Measurements from ENCODE around the gene UCN. TPM values are rescaled to one million over a fixed set of nuclear protein-coding genes. Genes with fewer than 3 reads are reported as not detected.
"Not testable (repeated sequence)": the region's sequence is repeated elsewhere in the genome, so short reads cannot be mapped to it uniquely, and the experiment has no call there.

Gene UCN
- total RNA-seq, 1 donor from 2014 or later: 0.40 TPM

DNA sequence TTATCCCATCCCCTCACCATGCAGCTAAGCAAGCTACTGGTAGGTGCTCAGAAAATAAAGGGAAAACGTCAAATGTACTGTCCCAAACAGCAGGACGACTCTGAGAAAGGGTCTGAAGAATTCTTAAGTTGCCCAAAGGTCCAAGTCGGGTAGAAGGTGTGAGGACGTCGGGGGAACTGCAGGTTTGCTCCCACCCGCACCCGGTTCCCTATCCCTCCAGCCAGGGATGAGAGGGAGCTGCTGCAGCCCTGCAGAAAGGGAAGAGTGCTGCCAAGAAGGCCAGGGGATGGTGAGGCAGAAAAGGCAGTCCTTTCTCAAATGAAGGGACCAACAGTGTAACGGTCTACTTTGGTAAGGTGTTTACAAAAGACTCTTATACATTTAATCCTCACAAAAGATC lies 6.9 kb upstream of the UCN start:
- no peak for DNase-seq (ENCODE audit: low read depth in 2 of 2)

DNA sequence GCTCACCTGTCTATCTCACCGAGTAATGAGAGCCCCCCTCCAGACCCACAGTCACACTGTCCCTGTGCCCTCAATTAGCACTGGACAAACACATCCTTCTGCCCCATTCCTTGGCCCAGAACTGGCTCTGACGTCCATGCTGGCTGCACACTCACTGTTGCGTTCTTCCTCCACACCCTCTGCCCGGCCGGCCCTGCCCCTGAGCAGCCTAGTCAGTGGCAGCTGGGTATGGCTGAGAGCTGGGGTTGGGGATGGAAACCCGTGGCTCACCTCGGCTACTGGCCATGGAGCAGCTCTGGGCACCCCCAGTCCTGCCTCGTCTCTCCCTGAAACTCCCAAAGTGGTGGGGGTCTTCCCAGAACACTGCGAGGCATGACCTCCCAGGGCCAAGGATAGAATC lies 6.5 kb upstream of the UCN start:
- DNase-seq (ENCODE audit: low read depth in 2 of 2): no peak

DNA sequence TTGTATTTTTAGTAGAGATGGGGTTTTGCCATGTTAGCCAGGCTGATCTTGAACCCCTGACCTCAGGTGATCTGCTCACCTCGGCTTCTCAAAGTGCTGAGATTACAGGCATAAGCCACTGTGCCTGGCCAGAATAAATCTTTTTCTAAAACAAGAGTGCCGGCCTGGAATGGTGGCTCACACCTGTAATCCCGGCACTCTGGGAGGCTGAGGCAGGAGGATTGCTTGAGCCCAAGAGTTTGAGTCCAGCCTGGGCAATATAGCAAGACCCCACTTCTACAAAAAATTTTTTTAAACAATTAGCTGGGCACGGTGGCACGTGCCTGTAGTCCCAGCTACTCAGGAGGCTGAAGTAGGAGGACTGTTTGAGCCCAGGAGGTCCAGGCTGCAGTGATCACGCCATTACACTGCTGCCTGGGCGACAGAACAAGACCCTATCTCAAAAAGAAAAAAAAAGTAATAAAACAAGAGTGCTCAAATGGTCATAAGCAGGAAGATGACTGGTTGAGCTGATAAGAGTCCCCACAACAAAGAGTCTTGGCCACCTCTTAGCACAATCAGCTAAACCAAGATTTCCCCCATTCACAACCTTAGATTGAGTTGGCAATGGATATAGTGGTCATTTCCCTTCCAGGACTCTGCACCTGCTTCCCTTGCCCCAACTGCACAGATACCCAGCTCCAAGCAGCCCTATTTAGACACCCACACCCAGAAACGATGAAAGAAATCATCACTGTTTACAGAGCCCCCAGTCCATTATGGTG lies 5.8 kb upstream of the UCN start:
- no peak for DNase-seq (ENCODE audit: low read depth in 2 of 2)

DNA sequence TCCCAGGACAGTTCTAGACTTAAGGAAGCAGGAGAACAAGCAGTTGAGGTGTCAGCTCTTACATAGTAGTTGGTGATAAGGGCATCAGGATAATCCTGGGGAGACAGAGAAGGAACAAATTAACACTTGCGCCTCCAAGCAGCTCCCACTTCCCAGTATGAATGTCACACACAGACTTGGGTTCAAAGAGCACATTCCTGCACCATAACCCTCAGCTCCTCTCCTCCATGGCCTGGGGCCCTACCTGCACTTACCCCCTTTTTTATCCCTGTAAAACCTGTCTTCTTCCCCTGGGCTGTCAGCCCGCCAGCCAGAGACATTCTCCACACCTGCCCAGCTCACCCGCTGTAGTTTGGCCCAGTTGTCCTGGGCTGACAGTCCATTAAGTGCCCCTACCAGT lies 3.9 kb upstream of the UCN start:
- DNase-seq (ENCODE audit: low read depth in 2 of 2): no peak

DNA sequence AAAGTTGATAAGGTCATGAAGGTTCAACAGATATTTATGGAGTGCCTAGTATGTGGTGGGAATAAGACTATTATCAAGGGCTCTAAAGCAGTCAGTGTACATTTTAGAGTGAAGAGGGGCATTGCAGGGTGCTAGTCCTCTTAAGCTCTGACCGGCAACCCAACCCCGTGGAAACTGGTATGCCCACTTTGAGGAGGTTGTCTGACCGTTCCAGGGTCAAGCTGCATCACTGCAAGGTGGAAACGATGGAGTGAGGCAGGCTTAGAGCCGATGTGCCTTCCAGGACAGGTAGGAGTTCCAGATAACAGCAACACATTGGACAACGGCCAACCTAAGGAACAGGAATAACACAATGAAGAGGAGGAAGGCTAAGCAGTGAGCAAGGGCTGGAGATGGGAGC lies 1.4 kb upstream of the UCN start:
- no peak for DNase-seq (ENCODE audit: low read depth in 2 of 2)

DNA sequence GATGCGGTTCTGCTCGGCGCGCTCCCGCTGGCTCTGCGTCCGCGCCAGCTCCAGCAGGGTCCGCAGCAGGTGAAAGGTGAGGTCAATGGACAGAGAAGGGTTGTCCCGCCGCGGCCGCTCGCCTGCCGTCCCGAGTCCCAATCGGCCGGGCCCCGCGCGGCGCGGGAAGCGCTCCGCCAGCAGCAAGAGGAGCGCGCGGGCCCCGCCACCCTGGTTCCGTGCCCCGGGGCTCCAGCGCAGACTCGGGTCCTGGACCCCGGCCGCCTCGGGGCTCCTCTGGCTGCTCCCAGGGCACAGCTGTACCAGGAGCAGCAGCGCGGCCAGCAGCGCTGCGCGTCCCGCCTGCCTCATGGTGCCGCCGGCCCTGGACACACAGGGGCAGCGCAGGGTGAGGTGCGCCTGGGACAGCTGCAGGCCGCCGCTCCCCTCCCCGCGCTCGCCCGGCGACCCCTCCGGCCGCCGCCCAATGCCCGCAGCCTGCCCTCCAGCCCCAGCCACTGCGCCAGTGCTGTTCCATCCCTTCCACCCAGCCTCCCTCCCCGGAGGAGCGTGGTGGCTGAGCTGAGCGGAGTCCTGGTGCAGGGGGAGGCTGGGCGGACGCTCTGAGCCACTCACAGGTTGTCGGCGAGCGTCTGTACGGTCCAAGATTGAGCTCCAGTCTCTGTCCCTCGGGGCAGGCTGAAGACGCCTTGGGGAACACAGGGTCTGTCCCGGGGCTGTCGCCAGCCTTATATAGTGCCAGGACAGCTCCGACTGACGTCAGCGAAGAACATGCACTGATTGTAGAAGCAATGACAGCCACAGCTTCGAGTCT lies 493 bp downstream of the UCN start:
- no peak for DNase-seq (ENCODE audit: low read depth in 2 of 2)

DNA sequence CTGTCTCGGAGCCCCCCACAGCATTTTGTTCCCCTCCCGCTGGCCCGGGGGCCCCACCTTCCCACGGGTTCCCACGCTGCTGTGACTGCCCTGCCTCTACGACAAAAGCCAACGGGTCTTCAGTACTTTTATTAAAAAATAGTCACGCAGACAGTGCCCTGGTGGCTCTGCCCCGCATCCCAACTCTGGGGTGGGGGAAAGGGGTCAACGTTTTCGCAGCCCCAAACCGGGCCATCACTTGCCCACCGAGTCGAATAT lies 1.0 kb downstream of the UCN start:
- DNase-seq (ENCODE audit: low read depth in 2 of 2): no peak

DNA sequence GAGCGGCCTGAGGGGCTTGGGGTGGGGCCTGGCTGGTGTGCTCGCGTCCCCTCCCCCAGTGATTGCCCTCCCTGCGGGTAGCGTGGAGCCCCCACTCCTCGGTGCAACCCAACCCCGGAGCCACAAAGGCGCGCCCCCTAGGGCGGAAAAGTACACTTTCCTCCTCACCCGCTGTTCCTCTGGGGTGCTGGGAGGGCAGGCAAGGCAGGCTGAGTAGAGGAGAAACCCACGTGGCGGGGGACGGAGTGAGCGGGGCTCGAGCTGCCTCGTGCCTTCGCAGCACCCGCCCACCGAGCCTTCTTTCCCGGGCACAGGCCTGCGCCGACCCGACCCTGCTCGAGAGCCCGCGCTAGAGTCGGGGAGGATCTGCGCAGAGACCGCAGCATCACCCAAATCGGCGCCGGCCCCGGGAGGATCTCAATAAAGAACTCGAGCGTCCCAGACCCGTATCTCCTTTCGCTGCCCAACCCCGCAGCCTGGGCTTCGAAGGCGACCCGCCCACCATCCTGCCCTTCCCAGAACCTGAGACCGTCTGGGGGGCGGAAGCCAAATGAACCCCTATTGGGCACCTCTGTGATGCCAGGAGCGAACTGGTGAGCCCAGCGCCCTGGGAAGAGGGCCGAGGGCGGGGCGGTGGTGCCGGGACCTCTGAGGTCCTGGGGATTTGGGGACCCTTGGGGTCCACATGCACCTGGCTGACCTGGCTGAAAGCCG lies 1.5 kb downstream of the UCN start:
- DNase-seq (ENCODE audit: low read depth in 2 of 2): no peak

DNA sequence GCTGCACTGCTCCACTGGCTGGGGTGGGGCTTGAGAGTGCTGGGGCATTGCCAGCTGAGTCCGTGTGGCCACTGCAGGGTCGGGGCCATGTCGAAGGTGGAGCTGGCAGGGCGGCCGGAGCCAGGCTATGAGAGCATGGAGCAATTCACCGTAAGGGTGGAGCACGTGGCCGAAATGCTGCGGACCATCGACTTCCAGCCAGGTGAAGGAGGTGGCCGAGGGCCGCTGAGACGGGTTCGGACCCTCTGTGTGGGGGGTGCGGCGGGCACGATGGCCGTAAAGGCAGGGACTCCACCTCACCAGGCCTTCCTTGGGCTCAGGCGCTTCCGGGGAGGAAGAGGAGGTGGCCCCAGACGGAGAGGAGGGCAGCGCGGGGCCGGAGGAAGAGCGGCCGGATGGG lies 2.1 kb downstream of the UCN start:
- no peak for DNase-seq (ENCODE audit: low read depth in 2 of 2)

DNA sequence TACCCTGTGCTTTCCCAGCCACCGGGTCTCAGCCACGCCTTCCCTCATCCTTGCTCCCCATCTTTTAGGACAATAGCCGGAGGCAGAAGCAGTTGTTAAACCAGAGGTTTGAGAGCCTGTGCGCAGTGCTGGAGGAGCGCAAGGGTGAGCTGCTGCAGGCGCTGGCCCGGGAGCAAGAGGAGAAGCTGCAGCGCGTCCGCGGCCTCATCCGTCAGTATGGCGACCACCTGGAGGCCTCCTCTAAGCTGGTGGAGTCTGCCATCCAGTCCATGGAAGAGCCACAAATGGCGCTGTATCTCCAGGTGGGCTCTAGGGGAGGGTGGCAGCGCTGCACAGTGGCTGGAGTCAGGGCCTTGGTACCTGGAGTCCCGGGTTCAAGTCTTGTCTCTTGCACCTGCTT lies 2.7 kb downstream of the UCN start:
- DNase-seq (ENCODE audit: low read depth in 2 of 2): no peak

DNA sequence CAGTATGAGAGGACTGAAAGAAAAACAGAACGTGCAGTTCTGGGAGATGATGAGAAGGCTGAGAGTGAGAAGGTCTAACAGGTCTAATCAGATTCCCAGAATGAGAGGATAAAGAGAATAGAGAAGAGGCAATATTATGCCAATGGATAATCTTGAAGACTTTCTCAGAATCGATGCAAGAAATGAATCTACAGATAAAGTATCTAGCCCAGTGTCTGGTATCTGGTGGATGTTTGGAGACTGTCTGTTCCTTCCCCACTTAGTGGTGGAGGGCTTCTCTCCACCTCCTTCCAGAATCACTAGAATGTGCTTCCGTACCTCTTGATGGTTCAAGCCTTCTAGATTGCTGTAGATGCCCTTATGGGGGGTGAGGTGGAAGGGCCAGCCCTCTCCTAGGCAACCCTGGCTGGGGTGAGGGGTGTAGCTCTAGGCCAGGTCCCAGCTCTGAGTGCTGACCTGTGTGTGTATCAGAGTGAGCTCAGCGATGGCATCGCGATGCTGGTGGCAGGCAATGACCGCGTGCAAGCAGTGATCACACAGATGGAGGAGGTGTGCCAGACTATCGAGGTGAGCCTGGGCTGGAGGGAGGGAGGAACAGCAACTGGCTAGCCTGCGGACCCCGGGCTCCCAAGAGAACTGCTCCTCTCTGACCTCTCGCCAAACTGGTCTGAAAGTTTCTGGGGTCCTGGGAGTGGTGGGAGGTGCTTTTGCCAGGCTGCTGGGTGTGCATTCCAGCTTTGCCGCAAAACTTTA lies 3.6 kb downstream of the UCN start:
- no peak for DNase-seq (ENCODE audit: low read depth in 2 of 2)

DNA sequence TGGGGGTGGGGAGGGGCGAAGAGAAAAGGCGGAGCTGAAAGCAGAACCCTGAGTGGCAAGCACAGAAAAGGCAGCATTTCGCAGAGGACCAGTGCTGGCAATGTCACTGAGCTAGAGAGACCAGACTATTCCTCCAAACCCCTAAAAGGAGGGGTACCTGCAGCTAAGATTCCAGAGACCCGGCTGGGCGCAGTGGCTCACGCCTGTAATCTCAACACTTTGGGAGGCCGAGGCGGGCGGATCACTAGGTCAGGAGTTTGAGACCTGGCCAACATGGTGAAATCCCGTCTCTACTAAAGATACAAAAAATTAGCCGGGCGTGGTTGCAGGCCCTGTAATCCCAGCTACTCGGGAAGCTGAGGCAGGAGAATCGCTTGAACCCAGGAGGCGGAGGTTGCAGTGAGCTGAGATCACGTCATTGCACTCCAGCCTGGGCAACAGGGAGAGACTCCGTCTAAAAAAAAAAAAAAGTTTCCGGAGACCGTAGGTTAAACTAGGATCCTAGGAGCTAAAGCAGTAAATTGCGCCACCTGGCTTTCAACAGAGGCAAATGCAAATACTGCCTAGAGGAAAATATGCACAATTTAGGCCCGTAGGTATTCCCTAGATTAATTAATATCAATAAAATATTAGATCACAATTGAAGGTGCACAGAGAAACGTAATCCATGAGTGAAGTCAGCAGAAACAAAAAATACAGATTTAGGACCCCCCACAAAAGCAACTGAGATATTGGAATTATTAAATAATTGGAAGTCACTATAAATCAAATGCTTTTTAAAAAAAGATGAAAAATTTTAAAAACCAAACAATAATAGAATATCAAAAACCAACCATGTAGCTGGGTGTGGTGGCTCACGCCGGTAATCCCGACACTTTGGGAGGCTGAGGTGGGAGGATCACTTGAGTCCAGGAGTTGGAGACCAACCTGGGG lies 4.9 kb downstream of the UCN start:
- DNase-seq (ENCODE audit: low read depth in 2 of 2): peak; percentile 73 to 87

DNA sequence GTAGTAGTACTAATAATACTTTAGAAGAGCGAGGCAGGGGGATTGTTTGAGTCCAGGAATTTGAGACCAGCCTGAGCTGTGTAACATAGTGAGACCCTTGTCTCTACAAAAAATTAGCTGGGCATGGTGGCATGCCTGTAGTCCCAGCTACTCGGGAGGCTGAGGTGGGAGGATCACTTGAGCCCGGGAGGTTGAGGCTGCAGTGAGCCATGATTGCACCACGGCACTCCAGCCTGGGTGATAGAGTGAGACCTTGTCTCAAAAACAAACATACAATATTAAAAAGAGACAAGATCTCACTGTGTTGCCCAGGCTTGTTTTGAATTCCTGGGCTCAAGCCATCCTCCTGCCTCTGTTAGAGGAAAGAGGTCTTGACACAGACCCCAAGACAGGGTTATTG lies 7.6 kb downstream of the UCN start:
- not testable (repeated sequence) for DNase-seq (ENCODE audit: low read depth in 2 of 2)

DNA sequence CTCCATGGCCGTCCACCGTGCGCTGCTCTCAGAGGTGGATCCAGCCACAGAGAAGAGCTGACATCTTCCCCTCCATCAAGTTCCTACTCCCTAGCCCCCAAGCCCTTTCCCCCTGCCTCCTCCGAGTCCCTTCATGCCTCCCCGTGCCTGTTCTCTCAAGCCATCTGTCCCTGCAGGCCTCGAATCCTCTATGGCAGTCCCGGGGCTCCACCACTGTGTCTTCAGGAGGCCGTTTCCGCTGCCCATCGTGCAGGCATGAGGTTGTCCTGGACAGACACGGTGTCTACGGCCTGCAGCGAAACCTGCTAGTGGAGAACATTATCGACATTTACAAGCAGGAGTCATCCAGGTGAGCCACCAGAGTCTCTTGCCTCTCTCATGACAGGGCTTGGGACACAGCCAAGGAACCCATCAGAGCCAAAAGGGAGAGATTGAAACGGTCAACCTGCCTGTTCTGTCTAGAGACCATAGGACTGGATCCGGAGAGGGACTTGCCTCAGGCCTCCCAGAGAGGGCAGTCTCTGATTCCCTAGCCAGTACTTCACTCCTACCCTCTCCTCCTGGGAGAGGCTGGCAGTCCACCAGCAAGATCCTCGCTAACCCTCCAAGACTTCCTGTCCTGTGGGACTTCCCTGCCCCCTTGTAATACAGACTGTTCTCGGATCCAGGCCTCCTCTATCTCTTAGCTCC lies 9.7 kb downstream of the UCN start:
- DNase-seq (ENCODE audit: low read depth in 2 of 2): no peak

DNA sequence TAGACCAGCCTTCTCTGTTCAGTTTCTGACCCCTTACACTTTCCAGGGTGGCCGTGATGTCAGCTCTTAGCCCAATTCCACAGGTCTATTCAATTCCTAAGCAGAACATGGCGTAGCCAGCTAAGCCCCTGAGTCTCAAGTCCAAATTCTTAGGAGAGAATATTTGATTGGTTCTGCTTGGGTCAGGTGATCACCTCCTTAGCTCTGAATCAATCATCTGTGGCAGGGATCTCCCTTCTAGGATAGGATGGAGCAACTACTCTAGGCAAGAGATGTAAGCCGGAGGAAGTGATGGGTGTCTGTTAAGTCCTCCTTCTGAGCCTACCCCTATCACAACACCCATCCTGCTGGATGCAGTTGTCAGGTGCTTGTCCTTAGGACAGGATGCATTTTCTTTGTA lies 11.1 kb downstream of the UCN start:
- no peak for DNase-seq (ENCODE audit: low read depth in 2 of 2)

DNA sequence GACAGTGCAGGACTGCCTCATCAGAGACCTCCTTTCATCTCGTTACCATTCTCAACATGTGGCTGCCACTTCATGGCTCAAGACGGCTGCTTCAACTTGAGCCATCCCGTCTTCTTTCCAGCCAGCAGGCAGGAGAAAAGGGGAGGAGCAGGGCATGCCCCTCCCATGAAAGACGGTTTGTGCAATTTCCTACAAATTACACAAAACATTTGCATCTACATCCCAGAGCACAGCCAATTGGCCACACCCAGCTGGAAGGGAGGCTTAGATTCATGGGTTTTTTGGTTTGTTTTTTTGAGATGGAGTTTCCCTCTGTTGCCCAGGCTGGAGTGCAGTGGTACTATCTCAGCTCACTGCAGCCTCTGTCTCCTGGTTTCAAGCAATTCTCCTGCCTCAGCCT lies 11.8 kb downstream of the UCN start:
- DNase-seq (ENCODE audit: low read depth in 2 of 2): no peak

DNA sequence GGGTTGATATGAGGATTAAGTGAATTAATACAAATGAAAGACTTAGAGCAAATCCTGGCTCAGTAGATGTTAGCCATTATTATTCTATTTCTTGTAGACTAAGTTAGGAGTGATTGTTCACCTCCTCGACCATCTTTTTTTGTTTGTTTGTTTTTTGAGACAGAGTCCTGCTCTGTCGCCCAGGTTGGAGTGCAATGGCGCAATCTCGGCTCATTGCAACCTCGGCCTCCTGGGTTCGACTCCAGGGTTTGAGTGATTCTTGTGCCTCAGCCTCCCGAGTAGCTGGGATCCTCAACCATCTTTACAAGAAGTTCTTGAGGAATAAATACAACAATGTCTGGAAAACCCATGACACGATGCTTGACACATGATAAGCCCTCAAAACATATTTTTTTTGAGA lies 13.3 kb downstream of the UCN start:
- DNase-seq (ENCODE audit: low read depth in 2 of 2): no peak

DNA sequence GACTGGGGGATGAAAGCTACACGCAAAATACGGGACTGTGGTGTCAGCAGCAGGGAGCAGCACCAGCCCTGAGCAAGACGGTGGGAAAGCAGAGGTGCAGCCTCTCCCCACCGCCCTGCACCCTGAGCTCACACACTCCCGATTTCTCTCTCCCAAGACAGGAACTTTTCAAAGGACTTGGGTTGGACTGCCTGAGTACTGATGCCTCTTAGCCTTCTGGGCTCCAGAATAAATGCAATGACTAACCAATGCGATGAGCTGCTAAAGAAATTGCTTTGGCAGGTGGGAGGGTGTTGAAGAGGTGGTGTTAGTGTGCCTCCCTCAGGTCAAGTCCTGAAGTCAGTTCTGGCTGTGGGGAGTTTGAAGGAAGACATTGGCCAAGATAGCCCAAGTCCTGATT lies 16.4 kb downstream of the UCN start:
- no peak for DNase-seq (ENCODE audit: low read depth in 2 of 2)

DNA sequence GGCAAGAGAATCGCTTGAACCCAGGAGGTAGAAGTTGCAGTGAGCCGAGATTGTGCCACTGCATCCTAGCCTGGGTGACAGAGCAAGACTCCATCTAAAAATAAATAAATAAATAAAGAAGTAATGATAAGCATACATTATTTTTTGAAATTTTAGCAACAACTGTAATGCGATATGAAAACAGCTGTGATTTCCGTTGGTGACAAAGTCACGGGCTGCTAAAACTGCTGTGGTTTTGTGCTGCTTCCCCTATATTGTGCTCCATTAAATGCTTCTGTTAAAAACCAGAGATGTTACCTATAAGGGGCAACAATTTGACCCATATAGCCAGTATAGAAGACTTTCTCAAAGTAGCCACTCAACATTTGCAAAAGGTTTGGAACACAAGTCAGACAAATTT lies 17.7 kb downstream of the UCN start:
- DNase-seq (ENCODE audit: low read depth in 2 of 2): no peak

DNA sequence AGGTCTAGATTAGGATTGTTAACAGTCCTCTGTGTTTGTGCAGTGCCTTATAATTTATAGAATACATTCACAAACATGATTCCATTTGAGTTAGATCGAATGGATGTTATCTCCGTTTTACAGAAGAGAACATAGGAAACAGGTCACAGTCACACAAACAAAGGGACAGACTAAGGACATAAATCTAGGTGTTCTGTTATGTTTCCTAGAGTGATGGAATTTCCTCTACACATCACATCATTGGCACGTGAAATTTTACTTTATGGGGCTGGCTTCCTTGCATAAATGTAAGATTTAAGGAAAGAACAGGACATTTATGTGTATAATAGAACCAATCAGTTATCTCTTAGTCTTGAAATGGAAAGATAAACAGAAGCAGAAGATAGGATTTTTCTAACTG lies 19.6 kb downstream of the UCN start:
- DNase-seq (ENCODE audit: low read depth in 2 of 2): peak; percentile 59 to 97

Data from lung microvascular endothelial cell (primary cell).